DOHH2 (cell line): ENCODE data around the gene PTPN12.

Source experiments
- EZH2phosphoT487 ChIP-seq: fragments of 200-600 bp; sonication (generic); IDR thresholded peaks from 2 replicates; pipeline ENCODE4 v1.6.1; 2017; ENCODE audit warnings: borderline replicate concordance, mild to moderate bottlenecking, antibody characterized with exemption, low read length, moderate library complexity, mixed read lengths
- TF ChIP-seq, protein P1 (sequence below): fragments of 200-600 bp; sonication (generic); IDR thresholded peaks from one replicate; pipeline ENCODE4 v1.5.1; 2014; ENCODE audit warnings: antibody characterized with exemption, mild to moderate bottlenecking, low read depth, low read length; ENCODE audit not compliant: poor library complexity, severe bottlenecking

DNA sequence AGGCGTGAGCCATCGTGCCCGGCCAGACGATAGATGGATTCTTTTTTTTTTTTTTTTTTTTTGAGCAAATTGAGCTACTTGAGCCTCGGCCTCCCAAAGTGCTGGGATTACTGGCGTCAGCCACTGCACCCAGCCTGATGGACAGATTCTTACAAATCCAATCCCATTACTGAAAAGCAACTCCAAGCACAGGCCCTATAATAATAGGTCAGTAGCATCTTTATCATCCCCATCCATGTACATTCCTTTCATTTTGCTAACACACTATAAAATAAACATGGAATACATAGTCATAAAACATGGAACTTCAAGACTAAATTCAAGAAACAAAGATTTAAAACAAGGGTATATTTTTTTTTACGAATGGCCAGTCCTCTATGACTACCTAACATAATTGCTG lies 143.2 kb downstream of the PTPN12 start:
- TF ChIP-seq EZH2phosphoT487, result no peak
- TF ChIP-seq, protein P1, sequence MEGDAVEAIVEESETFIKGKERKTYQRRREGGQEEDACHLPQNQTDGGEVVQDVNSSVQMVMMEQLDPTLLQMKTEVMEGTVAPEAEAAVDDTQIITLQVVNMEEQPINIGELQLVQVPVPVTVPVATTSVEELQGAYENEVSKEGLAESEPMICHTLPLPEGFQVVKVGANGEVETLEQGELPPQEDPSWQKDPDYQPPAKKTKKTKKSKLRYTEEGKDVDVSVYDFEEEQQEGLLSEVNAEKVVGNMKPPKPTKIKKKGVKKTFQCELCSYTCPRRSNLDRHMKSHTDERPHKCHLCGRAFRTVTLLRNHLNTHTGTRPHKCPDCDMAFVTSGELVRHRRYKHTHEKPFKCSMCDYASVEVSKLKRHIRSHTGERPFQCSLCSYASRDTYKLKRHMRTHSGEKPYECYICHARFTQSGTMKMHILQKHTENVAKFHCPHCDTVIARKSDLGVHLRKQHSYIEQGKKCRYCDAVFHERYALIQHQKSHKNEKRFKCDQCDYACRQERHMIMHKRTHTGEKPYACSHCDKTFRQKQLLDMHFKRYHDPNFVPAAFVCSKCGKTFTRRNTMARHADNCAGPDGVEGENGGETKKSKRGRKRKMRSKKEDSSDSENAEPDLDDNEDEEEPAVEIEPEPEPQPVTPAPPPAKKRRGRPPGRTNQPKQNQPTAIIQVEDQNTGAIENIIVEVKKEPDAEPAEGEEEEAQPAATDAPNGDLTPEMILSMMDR, result no peak
